ENCODE measurements around the gene VAPB. TPM values are rescaled to one million over a fixed set of nuclear protein-coding genes. Genes with fewer than 3 reads are reported as not detected.

The VAPB gene
- polyA plus RNA-seq, 4 donors, result 50.5 to 64.3 (median 57.9) TPM

DNA sequence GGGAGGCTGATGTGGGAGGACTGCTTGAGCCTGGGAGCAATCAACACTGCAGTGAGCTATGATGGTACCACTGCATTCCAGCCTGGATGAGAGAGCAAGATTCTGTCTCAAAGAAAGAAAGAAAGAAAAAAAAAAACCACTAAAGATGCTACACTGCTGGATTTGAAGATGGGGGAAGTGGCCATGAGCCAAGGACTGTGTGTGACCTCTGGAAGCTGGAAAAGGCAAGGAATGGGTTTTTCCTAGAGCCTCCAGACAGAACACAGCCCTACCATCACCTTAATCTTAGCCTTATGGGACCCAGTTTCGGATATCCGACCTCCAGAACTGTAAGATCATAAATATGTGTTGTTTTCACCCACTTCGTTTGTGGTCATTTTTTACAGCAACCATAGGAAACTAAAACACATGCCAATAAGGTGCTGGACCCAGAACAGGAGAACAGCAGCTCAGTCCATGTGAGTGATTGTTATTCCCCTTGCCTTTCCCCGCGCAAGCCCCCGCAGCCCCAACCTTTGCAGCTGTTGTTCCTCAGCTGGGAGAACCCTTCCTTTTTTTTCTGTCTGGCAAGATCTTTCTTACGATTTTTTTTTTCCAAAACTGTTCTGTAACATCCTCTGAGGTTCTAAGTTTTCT lies 11.1 kb upstream of the VAPB start:
- DNase-seq (ENCODE audit: low read depth in 4 of 4, low spot score in 3 of 4), result no peak

DNA sequence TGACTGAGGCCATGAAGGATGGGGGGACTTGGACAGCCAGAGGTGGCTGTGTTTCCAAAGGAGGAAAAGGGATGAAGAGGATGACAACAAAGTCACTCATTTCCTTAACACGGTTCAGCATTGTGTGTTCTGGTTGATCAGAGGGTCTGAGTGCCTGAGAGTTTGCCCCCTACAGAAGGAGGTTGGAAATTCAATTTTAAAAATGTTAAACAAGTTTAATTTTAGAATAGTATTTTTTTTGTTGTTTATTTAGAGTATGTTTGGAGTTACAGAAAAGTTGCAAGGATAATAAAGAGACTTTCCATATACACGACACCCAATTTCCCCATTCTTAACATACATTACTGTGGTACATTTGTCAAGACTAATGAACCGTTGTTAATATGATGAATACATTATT lies 10.3 kb upstream of the VAPB start:
- DNase-seq (ENCODE audit: low read depth in 4 of 4, low spot score in 3 of 4), result no peak

- no peak for DNase-seq (ENCODE audit: low read depth in 4 of 4, low spot score in 3 of 4)
Measured at GRCh38 chr20:58381627-58382026, 7.4 kb upstream of the VAPB start.

- no peak for DNase-seq (ENCODE audit: low read depth in 4 of 4, low spot score in 3 of 4)
Measured at GRCh38 chr20:58382096-58382495, 6.9 kb upstream of the VAPB start.

DNA sequence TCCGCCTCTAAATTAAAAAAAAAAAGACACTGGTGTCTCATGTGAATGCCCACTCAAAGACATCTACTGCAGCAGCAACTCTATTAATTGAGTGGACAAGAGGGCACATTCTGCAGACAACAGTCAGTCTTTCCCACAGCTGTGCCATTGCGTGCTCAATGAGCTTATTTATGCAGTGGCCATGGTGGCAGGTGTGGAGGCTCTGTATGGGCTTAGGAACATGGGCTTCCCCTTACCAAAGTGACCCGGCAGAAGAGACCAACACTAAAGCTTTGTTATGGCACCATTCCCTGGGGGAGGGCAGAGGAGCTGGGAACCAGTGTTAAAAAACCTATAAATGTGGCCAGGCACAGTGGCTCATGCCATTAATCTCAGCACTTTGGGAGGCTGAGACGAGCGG lies 4.2 kb upstream of the VAPB start:
- DNase-seq (ENCODE audit: low read depth in 4 of 4, low spot score in 3 of 4), result no peak

DNA sequence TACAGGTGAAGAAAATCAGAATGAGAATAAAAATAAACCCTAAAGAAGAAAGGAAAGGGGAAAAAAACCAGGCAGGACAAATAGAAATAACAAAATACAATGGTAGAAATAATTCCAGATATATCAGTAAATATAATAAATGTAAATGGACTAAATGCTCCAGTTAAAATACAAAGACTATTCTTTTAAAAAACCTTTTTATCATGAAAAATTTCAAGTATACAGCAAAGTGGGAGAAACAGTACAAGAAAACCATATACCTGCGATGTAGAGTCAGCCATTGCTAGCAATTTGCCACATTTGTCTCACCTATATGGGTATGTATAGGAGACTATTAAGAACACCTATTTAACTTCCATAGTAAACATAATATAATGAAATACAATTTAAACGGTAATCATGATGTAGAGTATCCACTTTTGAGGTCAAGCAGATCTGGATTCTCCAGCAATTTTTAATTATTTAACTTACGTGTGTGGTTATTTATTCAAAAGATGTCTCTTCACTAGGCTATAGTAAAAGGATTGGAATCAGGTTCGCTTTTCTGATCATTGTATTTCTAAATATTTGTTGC lies 914 bp upstream of the VAPB start:
- no peak for DNase-seq (ENCODE audit: low read depth in 4 of 4, low spot score in 3 of 4)

DNA sequence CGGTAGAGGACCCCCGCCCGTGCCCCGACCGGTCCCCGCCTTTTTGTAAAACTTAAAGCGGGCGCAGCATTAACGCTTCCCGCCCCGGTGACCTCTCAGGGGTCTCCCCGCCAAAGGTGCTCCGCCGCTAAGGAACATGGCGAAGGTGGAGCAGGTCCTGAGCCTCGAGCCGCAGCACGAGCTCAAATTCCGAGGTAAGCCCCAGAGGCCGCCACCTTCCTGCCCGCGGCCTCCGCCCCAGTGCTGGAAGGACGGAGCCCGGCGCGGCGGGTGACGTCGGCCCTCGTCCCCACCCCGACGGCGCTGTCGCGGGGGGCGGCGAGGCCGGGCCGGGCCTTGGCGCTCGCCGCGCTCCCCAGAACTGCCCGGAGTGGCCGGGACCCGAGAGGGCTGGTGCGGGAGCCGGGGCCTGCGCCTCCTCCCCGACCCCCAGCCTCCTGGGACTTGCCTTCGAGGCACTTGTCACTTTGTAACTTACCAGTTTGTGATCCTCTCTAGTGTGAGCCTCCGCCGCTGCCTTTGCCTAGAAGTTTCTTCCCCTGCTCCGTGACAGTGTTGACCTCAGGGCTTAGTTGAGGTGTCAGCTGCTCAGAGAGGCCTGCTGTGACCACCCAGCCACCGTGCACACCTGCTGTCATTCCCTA lies 417 bp downstream of the VAPB start:
- DNase-seq (ENCODE audit: low read depth in 4 of 4, low spot score in 3 of 4), result no peak

- no peak for DNase-seq (ENCODE audit: low read depth in 4 of 4, low spot score in 3 of 4)
Measured at GRCh38 chr20:58389968-58390658, 1.1 kb downstream of the VAPB start.

DNA sequence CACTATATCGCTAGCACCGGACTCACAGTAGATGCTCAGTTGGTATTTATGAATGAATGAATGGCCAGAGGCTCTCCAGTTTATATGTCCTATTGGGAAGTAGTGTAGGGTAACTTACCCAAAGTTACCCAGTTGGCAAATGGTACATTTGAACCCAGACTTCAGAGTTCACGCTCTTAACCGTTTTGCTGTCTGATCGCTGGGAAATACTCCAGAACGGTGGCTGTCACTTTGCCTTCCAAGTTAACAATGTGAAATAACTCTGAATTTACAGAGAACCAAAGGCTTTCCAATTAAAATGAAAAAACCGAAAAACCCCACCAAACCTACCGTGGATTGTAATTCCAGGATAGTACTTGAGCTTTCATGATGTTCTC lies 1.6 kb downstream of the VAPB start:
- no peak for DNase-seq (ENCODE audit: low read depth in 4 of 4, low spot score in 3 of 4)

DNA sequence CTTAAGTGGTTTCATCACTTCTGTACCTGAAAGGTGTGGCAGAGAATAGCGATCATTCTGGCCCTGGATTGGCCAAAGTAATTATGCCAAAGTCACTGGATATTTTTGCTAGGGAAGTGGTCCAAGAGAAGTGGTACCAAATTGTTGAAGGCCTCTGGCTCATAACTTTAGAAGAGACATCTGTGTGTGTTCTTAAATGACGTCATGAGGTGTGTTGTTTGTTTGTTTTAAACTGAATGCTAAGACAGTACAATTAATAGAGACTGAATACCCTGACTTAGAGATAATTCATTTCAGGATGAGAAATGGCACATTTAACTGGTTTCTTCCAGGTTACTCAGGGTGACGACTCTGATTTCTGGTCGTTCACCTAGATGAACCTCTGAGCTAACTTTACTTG lies 3.3 kb downstream of the VAPB start:
- no peak for DNase-seq (ENCODE audit: low read depth in 4 of 4, low spot score in 3 of 4)

- no peak for DNase-seq (ENCODE audit: low read depth in 4 of 4, low spot score in 3 of 4)
Measured at GRCh38 chr20:58393299-58393698, 4.3 kb downstream of the VAPB start.

- DNase-seq (ENCODE audit: low read depth in 4 of 4, low spot score in 3 of 4), result no peak
Measured at GRCh38 chr20:58394801-58395200, 5.8 kb downstream of the VAPB start.

DNA sequence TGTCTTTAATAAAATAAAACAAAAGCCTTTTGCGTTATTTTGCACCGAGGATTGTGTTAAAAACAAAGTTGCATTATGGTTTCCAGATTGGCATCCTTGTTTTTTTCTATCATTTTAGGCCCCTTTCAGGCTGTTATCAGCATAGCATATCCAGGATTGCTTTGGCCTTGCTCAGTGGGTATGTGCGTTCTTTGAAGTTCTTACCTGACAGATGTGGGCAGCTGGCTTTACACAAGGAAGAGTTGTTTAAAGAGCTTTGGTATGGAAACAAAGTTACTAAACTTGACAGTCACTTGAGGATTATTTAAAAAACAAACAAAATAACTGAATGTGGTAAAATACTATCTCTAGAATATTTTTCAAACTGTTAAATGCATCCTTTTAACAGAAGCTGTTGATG lies 6.6 kb downstream of the VAPB start:
- DNase-seq (ENCODE audit: low read depth in 4 of 4, low spot score in 3 of 4), result no peak

- no peak for DNase-seq (ENCODE audit: low read depth in 4 of 4, low spot score in 3 of 4)
Measured at GRCh38 chr20:58397429-58397828, 8.4 kb downstream of the VAPB start.

GRCh38 chr20:58398254-58398653 lies 9.2 kb downstream of the VAPB start:
- DNase-seq (ENCODE audit: low read depth in 4 of 4, low spot score in 3 of 4), result no peak

- no peak for DNase-seq (ENCODE audit: low read depth in 4 of 4, low spot score in 3 of 4)
Measured at GRCh38 chr20:58399926-58400325, 10.9 kb downstream of the VAPB start.

- DNase-seq (ENCODE audit: low read depth in 4 of 4, low spot score in 3 of 4), result no peak
Measured at GRCh38 chr20:58401162-58401561, 12.1 kb downstream of the VAPB start.

DNA sequence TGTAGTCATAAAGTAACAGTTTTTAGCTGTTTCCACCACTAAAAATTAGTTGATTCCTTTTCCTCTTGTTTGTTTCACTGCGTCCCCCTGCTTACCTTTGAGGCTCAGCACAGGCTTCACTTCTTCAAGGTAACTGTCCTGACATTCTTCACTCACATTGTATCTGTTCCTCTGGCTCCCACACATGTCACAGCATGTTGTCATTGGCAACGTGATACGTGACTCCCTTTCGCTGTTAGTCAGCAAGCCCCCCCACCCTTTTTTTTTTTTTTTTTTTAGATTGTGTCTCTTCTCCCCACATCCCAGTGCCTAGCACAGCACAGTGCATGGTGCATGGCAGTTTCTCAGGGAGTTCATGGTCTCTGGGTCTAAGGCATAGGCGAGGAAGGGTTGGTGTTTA lies 13.3 kb downstream of the VAPB start:
- DNase-seq (ENCODE audit: low read depth in 4 of 4, low spot score in 3 of 4), result no peak

DNA sequence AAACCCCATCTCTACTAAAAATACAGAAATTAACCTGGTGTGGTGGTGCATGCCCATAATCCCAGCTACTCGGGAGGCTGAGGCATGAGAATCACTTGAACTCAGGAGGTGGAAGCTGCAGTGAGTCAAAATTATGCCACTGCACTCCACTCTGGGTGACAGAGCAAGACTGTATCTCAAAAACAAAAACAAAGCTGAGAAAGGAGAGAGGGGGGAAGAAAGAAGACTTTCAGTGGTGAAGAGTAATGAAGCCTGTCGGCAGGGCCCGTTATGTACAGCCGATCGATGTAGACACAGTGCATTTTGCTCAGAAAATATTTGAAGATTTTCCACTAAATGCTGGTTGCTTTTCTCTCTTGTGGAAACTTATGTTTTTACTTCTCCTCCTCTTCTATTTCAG lies 13.8 kb downstream of the VAPB start:
- no peak for DNase-seq (ENCODE audit: low read depth in 4 of 4, low spot score in 3 of 4)

DNA sequence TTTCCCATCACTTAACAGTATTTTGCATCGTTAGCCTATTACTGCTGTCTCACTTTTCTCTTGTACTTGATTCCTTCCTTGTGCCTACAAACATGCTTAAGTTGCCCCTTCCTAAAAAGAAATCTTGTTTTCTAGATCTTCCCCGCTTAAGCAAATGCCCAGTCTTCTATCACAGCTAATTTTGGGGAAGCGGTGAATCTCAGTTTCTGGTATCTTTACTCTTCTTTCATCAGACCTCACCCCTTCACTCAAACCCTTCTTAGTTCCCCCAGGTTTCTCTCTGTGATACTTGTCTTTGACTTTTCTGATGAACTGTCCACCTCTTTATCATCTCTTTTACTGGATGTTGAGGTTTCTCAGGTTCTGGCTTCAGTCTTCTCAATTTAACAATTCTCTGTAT lies 14.2 kb downstream of the VAPB start:
- DNase-seq (ENCODE audit: low read depth in 4 of 4, low spot score in 3 of 4), result no peak

DNA sequence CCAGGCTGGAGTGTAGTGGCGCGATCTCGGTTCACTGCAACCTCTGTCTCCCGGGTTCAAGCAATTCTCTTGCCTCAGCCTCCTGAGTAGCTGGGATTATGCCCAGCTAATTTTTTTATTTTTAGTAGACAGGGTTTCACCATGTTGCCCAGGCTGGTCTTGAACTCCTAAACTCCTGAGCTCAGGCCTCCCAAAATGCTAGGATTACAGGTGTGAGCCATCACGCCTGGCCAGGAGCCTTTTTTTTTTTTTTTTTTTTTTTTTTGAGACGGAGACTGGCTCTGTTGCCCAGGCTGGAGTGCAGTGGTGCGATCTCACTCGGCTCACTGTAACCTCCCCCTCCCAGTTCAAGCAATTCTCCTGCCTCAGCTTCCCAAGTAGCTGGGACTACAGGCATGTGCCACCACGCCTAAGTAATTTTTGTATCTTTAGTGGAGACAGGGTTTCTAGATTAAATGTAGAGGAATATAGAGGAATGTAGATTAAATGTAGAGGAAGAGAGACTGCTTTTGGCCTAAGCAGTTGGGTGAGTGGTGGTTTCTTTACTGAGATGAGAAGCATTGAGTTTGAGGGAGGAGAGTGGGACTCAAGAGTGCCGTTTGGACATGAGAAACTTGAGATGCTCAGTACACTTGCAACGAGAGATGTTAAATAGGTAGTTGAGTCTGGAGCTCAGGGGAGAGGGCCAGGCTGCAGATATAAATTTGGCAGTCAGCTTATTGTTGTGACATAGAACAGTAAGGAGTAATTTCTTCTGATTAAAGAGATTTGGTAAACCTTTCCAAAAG lies 16.7 kb downstream of the VAPB start:
- no peak for DNase-seq (ENCODE audit: low read depth in 4 of 4, low spot score in 3 of 4)

Data from left renal pelvis (tissue), 4 donors.